ENCODE results near the gene PRDM15.

Gene PRDM15

DNA sequence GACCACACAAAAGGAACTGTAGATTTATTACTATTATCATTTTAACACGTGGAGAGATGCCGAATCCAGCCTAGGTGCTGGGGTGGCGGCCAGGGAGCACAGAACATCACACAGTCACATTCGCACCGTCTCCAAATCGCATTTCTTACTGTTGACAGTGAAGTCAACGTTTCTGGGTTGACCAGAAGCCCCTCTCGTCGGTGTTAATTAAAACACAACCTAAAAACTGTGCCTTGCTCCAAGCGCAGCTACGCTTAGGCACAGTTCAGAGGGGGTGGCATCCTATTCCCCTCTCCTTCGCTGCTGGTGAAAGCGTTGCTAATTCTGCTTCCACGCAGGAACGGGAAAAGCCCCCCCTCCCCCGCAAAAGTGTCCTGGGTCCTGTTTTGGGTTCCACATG lies 116.4 kb downstream of the PRDM15 start:
- DNase-seq (ENCODE audit: low read depth): no peak

DNA sequence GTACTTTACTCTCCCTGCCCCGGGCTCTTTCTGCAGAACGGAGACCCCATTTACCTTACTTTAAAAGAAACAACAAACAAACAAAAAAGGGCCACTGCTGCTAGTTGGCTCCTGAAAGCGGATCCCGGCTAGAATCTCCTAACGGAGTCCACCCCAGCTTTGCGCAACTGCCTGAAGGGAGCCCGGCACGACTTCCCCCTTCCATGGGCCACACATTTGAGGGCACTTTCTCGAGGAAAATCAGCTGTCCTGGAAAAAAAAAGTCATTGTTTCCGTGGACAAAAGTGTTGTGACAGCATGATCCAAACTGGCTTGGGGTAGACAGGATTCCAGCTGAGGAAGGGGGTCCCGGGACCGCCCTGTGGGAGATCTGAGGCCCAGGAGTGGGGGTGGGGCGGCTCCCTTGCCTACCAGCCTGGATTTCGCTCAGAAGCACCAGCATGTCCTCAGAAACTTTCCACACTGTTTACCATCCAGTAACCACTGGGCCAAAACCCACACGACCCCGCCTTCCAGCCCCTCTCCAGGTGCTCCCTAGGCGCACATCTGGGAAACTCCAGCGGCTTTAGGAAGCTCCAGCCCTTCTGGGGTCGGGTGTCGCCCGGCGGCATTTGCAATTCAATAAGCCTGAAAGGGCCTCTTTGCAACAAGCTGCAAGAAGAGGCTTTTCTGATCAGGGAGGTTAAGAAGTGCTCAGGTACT lies 117.1 kb downstream of the PRDM15 start:
- no peak for DNase-seq (ENCODE audit: low read depth)

DNA sequence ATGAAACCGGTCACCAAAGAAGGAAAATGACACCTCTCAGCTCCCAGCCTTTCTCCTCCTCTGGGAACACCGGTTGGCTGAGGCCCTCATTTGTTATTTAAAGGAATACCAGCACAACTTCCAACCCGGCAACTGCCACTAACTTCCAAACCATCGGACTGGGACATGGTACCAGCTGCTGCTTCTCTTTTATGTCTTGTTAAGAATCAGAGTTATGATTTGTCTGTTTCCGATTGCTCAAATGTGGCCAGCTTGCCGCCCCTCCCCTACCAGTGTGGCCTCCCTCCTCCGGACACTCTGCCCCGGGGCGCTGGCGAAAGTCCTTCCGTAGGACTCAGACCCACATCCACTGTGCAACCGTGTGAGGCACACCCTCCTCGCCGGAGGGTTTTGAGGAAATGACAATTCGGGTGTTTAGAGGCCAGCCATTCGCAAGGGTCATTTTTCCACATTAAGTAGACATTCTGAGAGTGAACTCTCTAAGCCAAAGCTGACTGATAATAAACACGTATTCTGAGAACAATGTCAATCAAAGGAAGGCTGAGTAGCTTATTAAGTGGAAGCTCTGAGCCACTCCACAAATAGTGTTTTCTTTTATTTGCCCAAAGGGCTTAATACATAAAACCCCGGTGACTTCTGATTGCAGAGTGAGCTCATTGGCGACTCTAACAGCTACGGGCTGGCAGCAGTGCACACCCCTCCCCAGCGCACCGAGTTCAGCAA lies 117.8 kb downstream of the PRDM15 start:
- no peak for DNase-seq (ENCODE audit: low read depth)

DNA sequence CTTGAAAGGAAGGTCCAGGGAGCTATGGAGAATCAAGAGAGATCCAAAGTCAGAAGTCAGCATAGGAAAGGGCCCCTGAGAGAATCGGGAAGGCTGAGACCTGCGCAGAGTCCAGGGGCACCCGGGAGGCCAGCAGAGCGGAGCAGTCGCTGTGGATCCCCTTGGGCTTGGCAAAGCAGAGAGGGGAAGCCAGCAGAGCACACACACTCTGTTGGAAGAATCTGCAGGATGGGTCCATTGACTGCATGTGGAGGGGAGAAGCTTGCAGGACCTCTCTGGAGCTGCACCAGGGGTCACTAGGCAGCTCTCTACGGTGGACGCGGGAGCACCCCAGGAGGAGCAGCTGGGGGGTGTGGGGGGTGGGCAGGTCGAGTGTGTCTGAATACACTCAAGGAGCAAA lies 118.7 kb downstream of the PRDM15 start:
- DNase-seq (ENCODE audit: low read depth): no peak

GRCh38 chr21:41759926-41760325 lies 119.2 kb downstream of the PRDM15 start:
- DNase-seq (ENCODE audit: low read depth): no peak

DNA sequence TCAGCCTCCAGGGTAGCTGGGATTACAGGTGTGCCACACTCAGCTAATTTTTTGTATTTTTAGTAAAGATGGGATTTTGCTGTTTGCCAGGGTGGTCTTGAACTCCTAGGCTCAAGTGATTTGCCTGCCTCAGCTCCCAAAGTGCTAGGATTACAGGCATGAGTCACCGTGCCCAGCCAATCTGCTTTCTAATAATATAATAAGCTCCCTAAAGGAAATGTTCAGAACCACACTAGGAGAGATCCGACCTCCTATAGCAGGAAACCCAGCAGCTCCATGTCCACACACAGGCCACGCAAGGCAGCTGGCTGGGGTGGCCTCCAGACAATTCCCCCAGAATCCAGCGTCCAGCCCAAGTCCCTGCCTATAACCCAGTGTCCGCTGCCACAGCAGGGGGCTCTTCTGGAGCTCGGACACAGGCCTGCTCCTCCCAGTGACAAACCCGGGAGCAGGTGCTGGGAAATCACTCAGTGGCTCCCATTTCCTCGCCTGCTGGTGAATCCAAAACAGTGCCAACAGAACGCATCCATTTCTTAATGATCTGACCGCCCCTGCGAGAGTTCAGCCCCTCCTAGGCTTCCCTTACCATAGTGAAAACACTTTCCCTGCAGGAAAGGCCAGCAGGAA lies 119.8 kb downstream of the PRDM15 start:
- DNase-seq (ENCODE audit: low read depth): no peak

DNA sequence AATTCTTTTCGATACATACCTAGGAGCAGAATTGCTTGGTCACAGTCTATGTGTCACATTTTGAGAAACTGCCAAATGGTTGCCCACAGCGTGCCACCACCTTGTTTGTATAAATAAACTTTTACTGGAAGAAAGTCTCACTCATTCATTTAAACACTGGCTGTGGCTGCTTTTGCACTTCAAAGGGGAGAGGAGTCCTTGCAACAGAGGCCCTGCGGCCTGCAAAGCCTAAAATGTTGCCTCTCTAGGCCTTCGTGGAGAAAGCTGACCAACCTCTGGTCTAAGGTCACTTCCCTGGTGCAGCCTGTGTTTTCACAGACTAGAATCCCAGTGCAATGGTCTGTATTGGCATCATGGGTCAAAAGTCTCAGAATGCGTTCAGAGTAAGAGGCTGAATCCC lies 120.6 kb downstream of the PRDM15 start:
- no peak for DNase-seq (ENCODE audit: low read depth)

DNA sequence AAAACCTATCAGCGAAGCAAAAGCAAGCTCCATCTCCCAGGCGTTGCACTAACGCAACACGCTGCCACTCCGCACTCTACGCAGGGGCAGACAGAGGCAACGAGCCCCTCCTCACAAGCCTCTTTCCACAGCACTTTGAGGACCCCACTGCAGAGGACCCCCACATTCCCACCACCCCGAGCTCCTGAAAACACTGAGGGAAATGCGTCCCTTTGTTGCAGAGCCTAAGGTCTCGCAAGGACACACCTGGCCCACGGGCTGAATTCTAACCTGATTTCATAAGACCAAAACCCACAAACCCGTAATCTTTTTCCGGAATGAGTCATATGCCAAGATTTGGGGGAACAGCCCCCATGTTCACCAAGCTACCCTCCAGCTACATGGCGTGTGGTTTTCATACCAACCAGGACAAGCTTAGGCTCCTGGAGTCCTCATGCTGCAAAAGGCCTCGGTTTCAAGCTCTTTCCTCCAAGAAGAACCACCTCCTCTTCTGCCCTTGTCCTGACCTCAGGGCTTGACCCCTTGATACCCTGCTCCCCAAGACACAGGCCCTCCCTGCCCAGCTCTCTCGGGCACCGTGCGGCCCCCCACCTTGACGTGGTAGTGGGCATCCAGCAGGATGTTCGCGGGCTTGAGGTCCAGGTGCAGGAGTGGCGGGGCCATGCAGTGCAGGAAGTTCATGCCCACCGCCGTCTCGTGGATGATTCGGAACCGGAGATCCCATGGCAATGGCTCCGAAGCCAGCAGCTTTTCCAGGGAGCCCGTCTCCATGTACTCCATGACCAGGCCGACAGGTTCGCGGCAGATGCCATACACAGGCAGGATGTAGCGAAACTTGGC lies 123.0 kb downstream of the PRDM15 start:
- no peak for DNase-seq (ENCODE audit: low read depth)

- no peak for DNase-seq (ENCODE audit: low read depth)
These were observed 123.7 kb downstream of the PRDM15 start for GRCh38 chr21:41755258-41755933.

- DNase-seq (ENCODE audit: low read depth): no peak
These were observed 124.7 kb downstream of the PRDM15 start for GRCh38 chr21:41754479-41754891.

GRCh38 chr21:41753006-41753898 lies 125.9 kb downstream of the PRDM15 start:
- DNase-seq (ENCODE audit: low read depth): no peak

DNA sequence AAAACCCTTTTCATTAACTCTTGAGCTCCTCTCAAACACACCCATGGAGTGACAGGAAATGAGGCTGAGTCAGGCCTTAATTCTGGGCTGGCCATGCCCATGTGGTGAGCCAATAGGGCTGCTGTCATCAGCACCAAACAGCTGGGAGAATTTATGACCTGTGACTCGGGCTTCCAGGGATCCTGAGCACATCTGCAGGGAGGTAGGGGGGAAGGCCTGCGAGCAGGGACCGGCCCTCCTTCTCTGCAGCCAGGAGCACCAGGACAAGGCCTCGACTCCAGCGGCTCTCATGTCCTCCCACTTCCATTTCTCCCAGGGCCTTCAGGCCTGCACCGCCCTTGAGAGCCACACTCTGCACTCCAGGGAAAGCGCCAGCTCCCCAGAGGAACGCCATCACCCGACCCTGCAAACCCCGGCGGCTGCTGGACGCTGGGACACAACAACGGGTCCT lies 126.9 kb downstream of the PRDM15 start:
- DNase-seq (ENCODE audit: low read depth): no peak

DNA sequence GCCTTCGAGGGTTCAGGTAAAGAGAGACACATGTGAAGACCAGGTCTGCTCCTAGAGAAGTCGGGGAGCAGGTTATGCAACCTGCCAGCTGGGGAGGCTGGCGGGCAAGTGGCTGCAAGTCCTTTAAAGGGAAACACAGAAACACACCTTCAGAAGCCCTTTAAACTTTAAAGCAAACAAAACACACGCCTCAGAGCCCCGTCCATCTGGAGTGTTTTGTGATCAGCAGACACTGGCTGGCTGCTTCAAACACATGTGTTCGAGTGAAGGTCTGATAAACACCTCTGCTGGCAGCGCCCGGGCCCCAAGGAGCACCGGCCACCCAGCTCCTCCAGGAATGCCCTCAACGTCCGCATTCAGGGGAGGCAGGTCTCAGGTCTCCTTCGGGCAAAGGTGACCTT lies 127.5 kb downstream of the PRDM15 start:
- DNase-seq (ENCODE audit: low read depth): no peak

- DNase-seq (ENCODE audit: low read depth): no peak
These were observed 128.5 kb downstream of the PRDM15 start for GRCh38 chr21:41750532-41751151.

- DNase-seq (ENCODE audit: low read depth): no peak
These were observed 129.1 kb downstream of the PRDM15 start for GRCh38 chr21:41750051-41750450.

DNA sequence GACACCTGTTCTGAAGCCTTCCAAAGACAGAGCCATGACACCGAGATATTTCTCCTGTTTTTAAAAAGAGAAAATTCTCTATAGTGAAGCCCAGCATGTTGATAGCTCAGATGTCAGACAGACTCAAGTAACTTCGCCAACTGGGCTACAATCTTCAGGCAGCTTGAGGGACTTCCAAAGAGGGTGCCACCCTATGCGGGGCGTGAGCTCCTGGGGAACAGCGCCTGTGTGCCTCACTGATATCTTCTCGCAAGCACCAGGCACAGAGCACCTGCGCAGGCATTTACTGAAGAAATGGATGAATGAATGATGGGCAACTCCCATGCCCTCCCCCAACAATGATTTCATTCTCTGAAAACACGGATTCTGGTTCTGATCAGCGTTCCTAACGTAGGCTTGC lies 129.9 kb downstream of the PRDM15 start:
- no peak for DNase-seq (ENCODE audit: low read depth)
